PC-3 (cell line): ENCODE measurements around the gene ARHGEF17.

ENCODE experiments used
- CTCF ChIP-seq: fragments of 300-600 bp; sonication (generic); conservative IDR thresholded peaks from 2 replicates; pipeline ENCODE4 v1.5.1; 2017; ENCODE audit warnings: antibody characterized with exemption, low read depth, mild to moderate bottlenecking, low read length
- EZH2 ChIP-seq: fragments of 300-600 bp; sonication (generic); IDR thresholded peaks from one replicate; pipeline ENCODE4 v1.6.1; 2017; ENCODE audit warnings: antibody characterized with exemption, mild to moderate bottlenecking, low read length; ENCODE audit not compliant: unreplicated experiment
- EZH2phosphoT487 ChIP-seq: fragments of 300-600 bp; sonication (generic); IDR thresholded peaks from 2 replicates; pipeline ENCODE4 v1.6.1; 2018; ENCODE audit warnings: mild to moderate bottlenecking, antibody characterized with exemption, low read length, borderline replicate concordance

- TF ChIP-seq CTCF = peak; percentile 42
- TF ChIP-seq EZH2 = no peak
- no peak for TF ChIP-seq EZH2phosphoT487
Observed at GRCh38 chr11:73372375-73372993, 64.4 kb downstream of the ARHGEF17 start.
